ENCODE results near the gene TBC1D1. TPM values are rescaled to one million over a fixed set of nuclear protein-coding genes. Genes with fewer than 3 reads are reported as not detected.

TBC1D1 gene
- polyA plus RNA-seq, 1 donor (not counting 4 experiments of a cell fraction or from before 2014, with no cell fraction given): 32.5 TPM

DNA sequence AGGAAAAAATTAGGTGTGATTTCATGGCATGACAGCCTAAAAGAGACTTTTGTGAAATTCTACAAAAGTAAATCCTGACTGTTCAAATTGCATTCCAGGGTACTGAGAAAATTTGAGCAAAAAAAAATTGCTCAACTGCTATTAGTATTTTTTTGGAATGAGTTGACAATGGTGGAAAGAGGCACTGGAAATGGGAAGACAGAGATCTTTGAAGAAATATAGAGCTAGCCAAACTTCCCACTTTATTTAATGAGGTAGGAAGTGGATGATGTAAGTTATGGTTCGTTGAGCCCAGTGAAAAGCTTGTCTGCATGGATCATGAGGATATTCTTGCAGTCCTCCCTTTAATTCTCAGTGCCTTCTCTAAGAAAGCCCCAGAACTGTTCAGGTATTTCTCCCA, 253.1 kb downstream of the TBC1D1 start:
- TF ChIP-seq, protein P1, sequence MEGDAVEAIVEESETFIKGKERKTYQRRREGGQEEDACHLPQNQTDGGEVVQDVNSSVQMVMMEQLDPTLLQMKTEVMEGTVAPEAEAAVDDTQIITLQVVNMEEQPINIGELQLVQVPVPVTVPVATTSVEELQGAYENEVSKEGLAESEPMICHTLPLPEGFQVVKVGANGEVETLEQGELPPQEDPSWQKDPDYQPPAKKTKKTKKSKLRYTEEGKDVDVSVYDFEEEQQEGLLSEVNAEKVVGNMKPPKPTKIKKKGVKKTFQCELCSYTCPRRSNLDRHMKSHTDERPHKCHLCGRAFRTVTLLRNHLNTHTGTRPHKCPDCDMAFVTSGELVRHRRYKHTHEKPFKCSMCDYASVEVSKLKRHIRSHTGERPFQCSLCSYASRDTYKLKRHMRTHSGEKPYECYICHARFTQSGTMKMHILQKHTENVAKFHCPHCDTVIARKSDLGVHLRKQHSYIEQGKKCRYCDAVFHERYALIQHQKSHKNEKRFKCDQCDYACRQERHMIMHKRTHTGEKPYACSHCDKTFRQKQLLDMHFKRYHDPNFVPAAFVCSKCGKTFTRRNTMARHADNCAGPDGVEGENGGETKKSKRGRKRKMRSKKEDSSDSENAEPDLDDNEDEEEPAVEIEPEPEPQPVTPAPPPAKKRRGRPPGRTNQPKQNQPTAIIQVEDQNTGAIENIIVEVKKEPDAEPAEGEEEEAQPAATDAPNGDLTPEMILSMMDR (optimal IDR thresholded peaks at IDR 0.05 in 1 of 3, IDR thresholded peaks at IDR 0.05 in 1 of 3, conservative IDR thresholded peaks at IDR 0.05 in 1 of 3; ENCODE audit: extremely low read depth in 1 of 3, insufficient read depth in 2 of 3, low read length in 3 of 3): no peak
- no peak for TF ChIP-seq EZH2 (IDR thresholded peaks at IDR 0.05; ENCODE audit: low read length)
- dilution Hi-C loops (cut with MboI; ENCODE audit: extremely low pct_ligation_motif_present, low sequenced_read_pairs): no loop called here
- H3K9ac ChIP-seq (ENCODE audit: control insufficient read depth, extremely low read depth, insufficient read depth, low read length): no peak overlapping the region
- FAIRE-seq (no peak), DNase-seq (ENCODE audit: low read depth, low spot score) (no peak)
- no peaks in the 10 kb centered on the region for H3K27me3 ChIP-seq (ENCODE audit: control insufficient read depth, extremely low read depth, insufficient read depth, low read length)
- no peaks in the 10 kb centered on the region for H3K4me1 ChIP-seq (ENCODE audit: control insufficient read depth, extremely low read depth, insufficient read depth, low read length)
- no peaks in the 10 kb centered on the region for H3K79me2 ChIP-seq (ENCODE audit: control insufficient read depth, insufficient read depth, low read length)
- no peak overlapping the region for H2AFZ ChIP-seq (ENCODE audit: control insufficient read depth, low read length)
- H3K36me3 ChIP-seq (ENCODE audit: control insufficient read depth in 2 of 2, extremely low read depth in 1 of 2, insufficient read depth in 2 of 2, low read length in 2 of 2): no peaks in the 10 kb centered on the region
- no peak overlapping the region for H3K27ac ChIP-seq (ENCODE audit: control insufficient read depth, insufficient read depth, low read length)
- H3K9me3 ChIP-seq (ENCODE audit: control insufficient read depth, low read depth, low read length): no peaks in the 10 kb centered on the region
- no peak overlapping the region for H3K4me3 ChIP-seq (ENCODE audit: control insufficient read depth in 2 of 3, extremely low read depth in 1 of 3, insufficient read depth in 2 of 3, low read depth in 1 of 3, low read length in 3 of 3)
- no peaks in the 10 kb centered on the region for H3K9me1 ChIP-seq (ENCODE audit: control insufficient read depth, extremely low read depth, insufficient read depth, low read length)
- no peak overlapping the region for H3K4me2 ChIP-seq (ENCODE audit: control insufficient read depth, extremely low read depth, insufficient read depth, low read depth, low read length)
- no peaks in the 10 kb centered on the region for H4K20me1 ChIP-seq (ENCODE audit: control insufficient read depth, extremely low read depth, insufficient read depth, low read length)

- Histone ChIP-seq H3K36me3 (ENCODE audit: control insufficient read depth in 2 of 2, extremely low read depth in 1 of 2, insufficient read depth in 2 of 2, low read length in 2 of 2) (no peaks in the 10 kb centered on the region), H3K4me1 (ENCODE audit: control insufficient read depth, extremely low read depth, insufficient read depth, low read length) (no peaks in the 10 kb centered on the region), H3K9me1 (ENCODE audit: control insufficient read depth, extremely low read depth, insufficient read depth, low read length) (no peaks in the 10 kb centered on the region), H4K20me1 (ENCODE audit: control insufficient read depth, extremely low read depth, insufficient read depth, low read length) (no peaks in the 10 kb centered on the region), H3K79me2 (ENCODE audit: control insufficient read depth, insufficient read depth, low read length) (no peaks in the 10 kb centered on the region), H3K27ac (ENCODE audit: control insufficient read depth, insufficient read depth, low read length) (no peak overlapping the region), H3K4me3 (ENCODE audit: control insufficient read depth in 2 of 3, extremely low read depth in 1 of 3, insufficient read depth in 2 of 3, low read depth in 1 of 3, low read length in 3 of 3) (no peak overlapping the region), H3K9ac (ENCODE audit: control insufficient read depth, extremely low read depth, insufficient read depth, low read length) (no peak overlapping the region), H3K4me2 (ENCODE audit: control insufficient read depth, extremely low read depth, insufficient read depth, low read depth, low read length) (no peak overlapping the region), H2AFZ (ENCODE audit: control insufficient read depth, low read length) (no peak overlapping the region), H3K27me3 (ENCODE audit: control insufficient read depth, extremely low read depth, insufficient read depth, low read length) (no peaks in the 10 kb centered on the region), H3K9me3 (ENCODE audit: control insufficient read depth, low read depth, low read length) (no peaks in the 10 kb centered on the region)
- FAIRE-seq (no peak), DNase-seq (ENCODE audit: low read depth, low spot score) (no peak)
- TF ChIP-seq, protein P1 (optimal IDR thresholded peaks at IDR 0.05 in 1 of 3, IDR thresholded peaks at IDR 0.05 in 1 of 3, conservative IDR thresholded peaks at IDR 0.05 in 1 of 3; ENCODE audit: extremely low read depth in 1 of 3, insufficient read depth in 2 of 3, low read length in 3 of 3): no peak
- no peak for TF ChIP-seq EZH2 (IDR thresholded peaks at IDR 0.05; ENCODE audit: low read length)
- dilution Hi-C loops (cut with MboI; ENCODE audit: extremely low pct_ligation_motif_present, low sequenced_read_pairs): no loop called here
Observed at GRCh38 chr4:38145033-38145678, 254.3 kb downstream of the TBC1D1 start.

Data from keratinocyte (primary cell).